H1 (cell line): ENCODE measurements around the gene MAP9. TPM values are rescaled to one million over a fixed set of nuclear protein-coding genes. Genes with fewer than 3 reads are reported as not detected.

Source experiments
- TCF12 ChIP-seq: IDR thresholded peaks from 2 replicates; pipeline ENCODE4 v1.6.1; 2011; ENCODE audit warnings: low read depth, mild to moderate bottlenecking, low read length
- polyA plus RNA-seq, 7 experiments: library from polyadenylated mRNA; depleted of rRNA in 3 of 7; stranded (reverse) in 5 of 7; unstranded in 2 of 7; fragments of >200 nt in 5 of 7; fragments of 200-250 nt in 2 of 7; gene quantifications; 1 replicate in 5 of 7; 2 replicates in 1 of 7; 4 replicates in 1 of 7; pipeline versions ENCODE4 v1.2.1 to v1.2.3, GENCODE V29; 2011 to 2013; ENCODE audit warnings: missing spikeins in 2 of 7, mixed read lengths in 2 of 7
- total RNA-seq: library from RNA; stranded (reverse); fragmentation: NEBNext Ultra II Directional; extraction: Animal tissue kit (Norgen Biotek cat#: 25700); gene quantifications from 2 replicates; pipeline ENCODE4 v1.2.1, GENCODE V29; 2021

MAP9 gene
- total and polyA plus RNA-seq, 2 of the 8 experiments (the other 6 are each of a cell fraction or from before 2014, with no cell fraction given), result 2.1 to 18.9 TPM

DNA sequence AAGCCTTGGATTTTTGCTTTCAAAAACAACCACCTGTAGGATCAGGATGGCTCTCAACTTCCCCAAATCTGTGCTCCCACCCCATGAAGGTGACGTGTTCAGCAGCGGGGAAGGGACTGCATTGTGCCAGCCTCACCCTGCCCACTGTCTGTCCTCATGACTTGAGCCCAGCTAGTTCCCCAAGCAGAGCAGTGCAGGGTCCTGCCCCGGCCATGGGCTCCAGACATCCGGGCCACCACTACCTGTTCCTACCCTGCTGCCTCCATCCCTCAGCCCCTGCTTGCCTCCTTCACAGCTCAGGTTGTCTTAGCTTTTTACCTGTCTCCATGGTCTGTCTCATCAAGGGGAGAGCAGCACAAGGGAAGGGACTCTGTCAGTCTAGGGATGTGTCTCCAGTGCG, 11.4 kb upstream of the MAP9 start (continued):
- no peak for TF ChIP-seq TCF12
